GM19452 (cell line): ENCODE measurements around the gene PLA2R1.
"Not testable (repeated sequence)": the region's sequence is repeated elsewhere in the genome, so short reads cannot be mapped to it uniquely, and the experiment has no call there.

Experiments
- ATAC-seq: cut with Tn5 transposase; IDR thresholded peaks from one replicate; pipeline ENCODE4 v1.9.1; 2021; ENCODE audit not compliant: unreplicated experiment

Gene PLA2R1

GRCh38 chr2:160063879-160064612 lies 1.6 kb upstream of the PLA2R1 start:
- no peak for ATAC-seq

GRCh38 chr2:160063271-160063670 lies 856 bp upstream of the PLA2R1 start:
- no peak for ATAC-seq

- ATAC-seq, result no peak
Observed at GRCh38 chr2:160061944-160062291, 497 bp downstream of the PLA2R1 start.

GRCh38 chr2:160061533-160061932 lies 882 bp downstream of the PLA2R1 start:
- ATAC-seq, result no peak

GRCh38 chr2:160060297-160060696 lies 2.1 kb downstream of the PLA2R1 start:
- ATAC-seq, result no peak

GRCh38 chr2:160057356-160057755 lies 5.1 kb downstream of the PLA2R1 start:
- no peak for ATAC-seq

- no peak for ATAC-seq
Observed at GRCh38 chr2:160055726-160056108, 6.7 kb downstream of the PLA2R1 start.

GRCh38 chr2:160054984-160055725 lies 7.3 kb downstream of the PLA2R1 start:
- ATAC-seq, result no peak

GRCh38 chr2:160053946-160054345 lies 8.5 kb downstream of the PLA2R1 start:
- no peak for ATAC-seq

GRCh38 chr2:160052531-160052930 lies 9.9 kb downstream of the PLA2R1 start:
- ATAC-seq, result no peak

GRCh38 chr2:160051371-160051800 lies 11.0 kb downstream of the PLA2R1 start:
- no peak for ATAC-seq

GRCh38 chr2:160050147-160050546 lies 12.3 kb downstream of the PLA2R1 start:
- ATAC-seq, result no peak

- ATAC-seq, result no peak
Observed at GRCh38 chr2:160045703-160046210, 16.7 kb downstream of the PLA2R1 start.

GRCh38 chr2:160044728-160045127 lies 17.7 kb downstream of the PLA2R1 start:
- ATAC-seq, result no peak

- ATAC-seq, result no peak
Observed at GRCh38 chr2:160043265-160043664, 19.1 kb downstream of the PLA2R1 start.

GRCh38 chr2:160042054-160042453 lies 20.4 kb downstream of the PLA2R1 start:
- ATAC-seq, result no peak

GRCh38 chr2:160041091-160041490 lies 21.3 kb downstream of the PLA2R1 start:
- ATAC-seq, result no peak

- no peak for ATAC-seq
Observed at GRCh38 chr2:160039166-160039903, 23.1 kb downstream of the PLA2R1 start.

GRCh38 chr2:160038662-160039061 lies 23.8 kb downstream of the PLA2R1 start:
- not testable (repeated sequence) for ATAC-seq

GRCh38 chr2:160036736-160037135 lies 25.7 kb downstream of the PLA2R1 start:
- no peak for ATAC-seq

- no peak for ATAC-seq
Observed at GRCh38 chr2:160035125-160035524, 27.3 kb downstream of the PLA2R1 start.

- ATAC-seq, result no peak
Observed at GRCh38 chr2:160034396-160034795, 28.0 kb downstream of the PLA2R1 start.
